ENCODE data around the gene DFFB.
A peak's percentile ranks its signal among the peaks of the same experiment; 100 is the strongest.
"Not testable (repeated sequence)": the region's sequence is repeated elsewhere in the genome, so short reads cannot be mapped to it uniquely, and the experiment has no call there.

The DFFB gene

DNA sequence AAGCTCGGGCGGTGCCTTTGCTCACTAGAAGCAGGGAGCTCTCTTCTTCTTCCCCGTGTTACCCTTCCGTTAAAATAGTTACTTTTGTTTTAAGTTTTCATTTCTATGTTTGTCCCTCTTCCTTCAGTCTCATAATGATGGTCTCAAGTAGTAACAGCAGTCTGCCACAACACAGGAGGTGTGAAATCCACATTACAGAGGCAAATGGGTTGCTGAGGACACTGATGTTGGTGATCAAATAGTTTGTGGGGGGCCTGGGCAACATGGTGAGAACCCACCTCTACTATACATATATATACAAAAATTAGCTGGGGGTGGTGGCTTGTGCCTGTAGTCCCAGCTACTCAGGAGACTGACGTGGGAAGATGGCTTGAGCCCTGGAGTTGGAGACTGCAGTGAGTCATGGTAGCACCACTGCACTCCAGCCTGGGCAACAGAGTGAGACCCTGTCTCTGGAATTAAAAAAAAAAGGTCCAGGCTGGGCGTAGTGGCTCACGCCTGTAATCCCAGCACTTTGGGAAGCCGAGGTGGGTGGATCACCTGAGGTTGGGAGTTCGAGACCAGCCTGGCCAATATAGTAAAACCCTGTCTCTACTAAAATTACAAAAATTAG, 47.0 kb upstream of the DFFB start:
- H3K27ac ChIP-seq (ENCODE audit: extremely low read depth, low read depth, low read length); POLR2A ChIA-PET; H3K4me3 ChIP-seq (ENCODE audit: low read depth, low read length); H3K4me1 ChIP-seq (ENCODE audit: control insufficient read depth, insufficient read depth, low read length); H3K9me3 ChIP-seq (ENCODE audit: control insufficient read depth, insufficient read depth, low read depth, low read length); CTCF ChIA-PET: not testable (repeated sequence)
- H3K36me3 ChIP-seq (ENCODE audit: control insufficient read depth in 2 of 2, insufficient read depth in 1 of 2, low read length in 2 of 2) = peaks cover 0 to 15% of the 10 kb centered on the region in 2 experiments; a peak in 1 of 3 replicates

DNA sequence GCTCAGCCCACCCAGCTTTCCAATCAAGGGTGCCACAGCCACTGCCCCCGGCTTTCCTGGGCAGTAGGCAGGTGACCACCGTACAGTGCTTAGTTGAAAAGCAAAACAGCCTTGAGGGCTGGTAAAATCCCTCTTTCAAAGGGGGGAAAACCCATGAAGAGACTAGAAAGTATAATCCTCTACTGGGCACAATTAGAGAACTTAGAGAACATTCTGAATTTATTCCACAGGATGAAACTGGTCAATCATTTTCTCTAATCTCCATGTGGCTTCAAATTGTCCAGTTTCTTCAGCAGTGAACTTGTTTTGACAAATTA, 45.7 kb upstream of the DFFB start:
- Histone ChIP-seq H3K27ac (ENCODE audit: extremely low read depth, low read depth, low read length) (no peak overlapping the region), H3K9me3 (ENCODE audit: control insufficient read depth, insufficient read depth, low read depth, low read length) (no peaks in the 10 kb centered on the region), H3K4me3 (ENCODE audit: low read depth, low read length) (no peak overlapping the region), H3K4me1 (ENCODE audit: control insufficient read depth, insufficient read depth, low read length) (no peaks in the 10 kb centered on the region; the same call in 1 of the 2 replicates), H3K36me3 (ENCODE audit: control insufficient read depth in 2 of 2, insufficient read depth in 1 of 2, low read length in 2 of 2) (peaks cover 0 to 28% of the 10 kb centered on the region in 2 experiments; a peak in 1 of 3 replicates)
- POLR2A ChIA-PET = no interaction called here
- no peak for TF ChIP-seq YY1 (tag by site-specific recombination; IDR thresholded peaks at IDR 0.05)
- TF ChIP-seq ZNF184 (tag by site-specific recombination; IDR thresholded peaks at IDR 0.05) = peak; percentile 46; the same call in 1 of the 2 replicates
- TF ChIP-seq EGR2 (tag by site-specific recombination; IDR thresholded peaks at IDR 0.05; ENCODE audit: low read depth) = peak; percentile 86
- CTCF ChIA-PET = no interaction called here

DNA sequence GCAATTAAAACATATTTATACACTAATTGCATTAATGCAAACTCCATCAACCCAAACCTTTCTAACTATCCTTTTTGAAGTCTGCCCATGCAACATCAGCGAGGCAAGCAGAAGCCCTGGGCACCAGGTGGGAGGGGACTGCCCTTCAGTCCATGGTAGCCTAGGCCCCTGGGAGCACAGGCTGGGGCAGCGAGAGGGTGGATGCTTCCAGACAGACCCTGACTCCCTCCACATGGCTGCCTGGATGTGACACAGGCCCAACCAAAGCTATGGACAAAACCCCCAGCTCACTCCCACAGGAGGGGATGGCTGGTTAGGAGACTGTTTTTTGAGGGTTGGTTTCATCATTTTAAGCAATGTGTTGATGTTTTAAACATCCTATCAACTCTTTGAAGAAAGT, 43.2 kb upstream of the DFFB start:
- H3K36me3 ChIP-seq (ENCODE audit: control insufficient read depth in 2 of 2, insufficient read depth in 1 of 2, low read length in 2 of 2) = peaks cover 0 to 46% of the 10 kb centered on the region in 2 experiments; a peak in 1 of 3 replicates
- H3K27ac ChIP-seq (ENCODE audit: extremely low read depth, low read depth, low read length) = no peak overlapping the region
- ChIA-PET POLR2A (no interaction called here), CTCF (no interaction called here)
- H3K4me3 ChIP-seq (ENCODE audit: low read depth, low read length) = no peak overlapping the region
- no peaks in the 10 kb centered on the region for H3K9me3 ChIP-seq (ENCODE audit: control insufficient read depth, insufficient read depth, low read depth, low read length)
- TF ChIP-seq ZNF549 (tag by site-specific recombination; IDR thresholded peaks at IDR 0.05) = no peak
- no peak for TF ChIP-seq SCRT2 (tag by site-specific recombination; IDR thresholded peaks at IDR 0.05)
- no peak for TF ChIP-seq MEIS1 (CRISPR knock-in tag; IDR thresholded peaks at IDR 0.05; ENCODE audit: borderline replicate concordance)
- TF ChIP-seq ZSCAN23 (tag by site-specific recombination; IDR thresholded peaks at IDR 0.05) = no peak
- no peak for TF ChIP-seq ZNF394 (tag by site-specific recombination; IDR thresholded peaks at IDR 0.05; ENCODE audit: borderline replicate concordance)
- no peak for TF ChIP-seq ZNF677 (tag by site-specific recombination; IDR thresholded peaks at IDR 0.05)
- TF ChIP-seq SP7 (tag by site-specific recombination; IDR thresholded peaks at IDR 0.05) = no peak
- TF ChIP-seq ZNF626 (tag by site-specific recombination; IDR thresholded peaks at IDR 0.05) = no peak
- TF ChIP-seq ZNF157 (tag by site-specific recombination; IDR thresholded peaks at IDR 0.05) = no peak
- no peak for TF ChIP-seq ZFP69B (tag by site-specific recombination; IDR thresholded peaks at IDR 0.05)
- TF ChIP-seq ZNF146 (tag by site-specific recombination; IDR thresholded peaks at IDR 0.05) = no peak
- TF ChIP-seq, protein P1, sequence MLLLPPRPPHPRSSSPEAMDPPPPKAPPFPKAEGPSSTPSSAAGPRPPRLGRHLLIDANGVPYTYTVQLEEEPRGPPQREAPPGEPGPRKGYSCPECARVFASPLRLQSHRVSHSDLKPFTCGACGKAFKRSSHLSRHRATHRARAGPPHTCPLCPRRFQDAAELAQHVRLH (tag by site-specific recombination; IDR thresholded peaks at IDR 0.05) = no peak
- no peak for TF ChIP-seq KLF10 (tag by site-specific recombination; IDR thresholded peaks at IDR 0.05)
- no peak for TF ChIP-seq ZNF138 (tag by site-specific recombination; IDR thresholded peaks at IDR 0.05; ENCODE audit: borderline replicate concordance)
- no peak for TF ChIP-seq MZF1 (tag by site-specific recombination; IDR thresholded peaks at IDR 0.05; ENCODE audit: borderline replicate concordance)
- TF ChIP-seq, protein P2, sequence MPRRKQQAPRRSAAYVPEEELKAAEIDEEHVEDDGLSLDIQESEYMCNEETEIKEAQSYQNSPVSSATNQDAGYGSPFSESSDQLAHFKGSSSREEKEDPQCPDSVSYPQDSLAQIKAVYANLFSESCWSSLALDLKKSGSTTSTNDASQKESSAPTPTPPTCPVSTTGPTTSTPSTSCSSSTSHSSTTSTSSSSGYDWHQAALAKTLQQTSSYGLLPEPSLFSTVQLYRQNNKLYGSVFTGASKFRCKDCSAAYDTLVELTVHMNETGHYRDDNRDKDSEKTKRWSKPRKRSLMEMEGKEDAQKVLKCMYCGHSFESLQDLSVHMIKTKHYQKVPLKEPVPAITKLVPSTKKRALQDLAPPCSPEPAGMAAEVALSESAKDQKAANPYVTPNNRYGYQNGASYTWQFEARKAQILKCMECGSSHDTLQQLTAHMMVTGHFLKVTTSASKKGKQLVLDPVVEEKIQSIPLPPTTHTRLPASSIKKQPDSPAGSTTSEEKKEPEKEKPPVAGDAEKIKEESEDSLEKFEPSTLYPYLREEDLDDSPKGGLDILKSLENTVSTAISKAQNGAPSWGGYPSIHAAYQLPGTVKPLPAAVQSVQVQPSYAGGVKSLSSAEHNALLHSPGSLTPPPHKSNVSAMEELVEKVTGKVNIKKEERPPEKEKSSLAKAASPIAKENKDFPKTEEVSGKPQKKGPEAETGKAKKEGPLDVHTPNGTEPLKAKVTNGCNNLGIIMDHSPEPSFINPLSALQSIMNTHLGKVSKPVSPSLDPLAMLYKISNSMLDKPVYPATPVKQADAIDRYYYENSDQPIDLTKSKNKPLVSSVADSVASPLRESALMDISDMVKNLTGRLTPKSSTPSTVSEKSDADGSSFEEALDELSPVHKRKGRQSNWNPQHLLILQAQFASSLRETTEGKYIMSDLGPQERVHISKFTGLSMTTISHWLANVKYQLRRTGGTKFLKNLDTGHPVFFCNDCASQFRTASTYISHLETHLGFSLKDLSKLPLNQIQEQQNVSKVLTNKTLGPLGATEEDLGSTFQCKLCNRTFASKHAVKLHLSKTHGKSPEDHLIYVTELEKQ (tag by site-specific recombination; IDR thresholded peaks at IDR 0.05; ENCODE audit: borderline replicate concordance) = no peak
- TF ChIP-seq YY2 (tag by site-specific recombination; IDR thresholded peaks at IDR 0.05) = no peak
- H3K4me1 ChIP-seq (ENCODE audit: control insufficient read depth, insufficient read depth, low read length) = no peaks in the 10 kb centered on the region; the same call in 1 of the 2 replicates

All from HEK293 (cell line).